KG1 (cell line): Measurements from ENCODE around the gene PLSCR1.
A peak's percentile ranks its signal among the peaks of the same experiment; 100 is the strongest.

Source experiments
- DNase-seq: peaks from one replicate; lab custom pipeline; 2025; lab: John Stamatoyannopoulos, UW

Gene PLSCR1, protein sequence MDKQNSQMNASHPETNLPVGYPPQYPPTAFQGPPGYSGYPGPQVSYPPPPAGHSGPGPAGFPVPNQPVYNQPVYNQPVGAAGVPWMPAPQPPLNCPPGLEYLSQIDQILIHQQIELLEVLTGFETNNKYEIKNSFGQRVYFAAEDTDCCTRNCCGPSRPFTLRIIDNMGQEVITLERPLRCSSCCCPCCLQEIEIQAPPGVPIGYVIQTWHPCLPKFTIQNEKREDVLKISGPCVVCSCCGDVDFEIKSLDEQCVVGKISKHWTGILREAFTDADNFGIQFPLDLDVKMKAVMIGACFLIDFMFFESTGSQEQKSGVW

DNA sequence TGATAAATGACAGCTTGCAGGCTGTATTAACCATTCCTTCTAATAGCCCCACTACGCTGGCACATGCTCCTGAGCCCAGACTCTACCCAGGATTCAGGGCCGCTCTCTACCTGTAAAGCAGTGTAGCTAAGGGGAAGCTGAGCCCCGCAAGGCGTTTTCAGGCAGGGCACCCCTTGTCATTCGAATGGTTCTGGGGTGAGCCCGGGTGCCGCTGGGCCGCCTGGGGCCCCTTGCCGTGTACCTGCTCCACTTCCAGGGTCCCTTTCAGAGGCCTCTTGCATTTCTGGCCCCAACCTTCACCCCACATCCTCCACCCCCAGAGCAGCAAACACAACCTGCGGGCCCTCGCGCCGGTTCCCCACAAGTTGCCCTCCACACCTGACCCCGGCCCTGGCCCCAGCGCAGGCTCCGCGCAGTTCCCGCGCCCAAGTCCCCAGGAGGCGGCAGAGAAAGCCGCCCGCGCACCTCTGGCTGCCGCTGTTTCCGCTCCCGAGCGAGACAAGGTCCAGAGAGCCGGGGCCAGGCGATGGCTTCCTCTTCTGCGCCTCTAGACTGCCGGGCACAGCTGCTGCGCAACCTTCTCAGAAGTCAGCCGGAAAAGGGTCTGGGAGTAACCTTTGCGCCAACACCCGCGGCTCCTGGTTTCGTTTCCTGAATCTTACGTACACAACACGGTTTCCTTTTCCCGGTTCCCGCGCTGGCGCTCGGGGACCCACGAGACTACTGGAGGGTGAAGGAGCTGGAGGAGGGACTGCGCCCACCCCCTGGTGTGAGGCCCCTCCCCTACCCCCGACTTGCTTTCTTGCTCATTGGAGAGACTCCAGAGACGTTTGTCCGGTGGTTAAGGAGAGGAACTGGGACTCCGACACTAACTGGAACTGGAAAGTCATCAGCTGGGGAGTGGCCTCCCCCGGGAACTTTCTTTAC, at the start of gene PLSCR1:
PLSCR1 (minus strand) TSS at position 606 of the 927 bp plus-strand sequence. CDS start 8,055 bp downstream, outside the sequence.
- DNase-seq: peak; percentile 93

DNA sequence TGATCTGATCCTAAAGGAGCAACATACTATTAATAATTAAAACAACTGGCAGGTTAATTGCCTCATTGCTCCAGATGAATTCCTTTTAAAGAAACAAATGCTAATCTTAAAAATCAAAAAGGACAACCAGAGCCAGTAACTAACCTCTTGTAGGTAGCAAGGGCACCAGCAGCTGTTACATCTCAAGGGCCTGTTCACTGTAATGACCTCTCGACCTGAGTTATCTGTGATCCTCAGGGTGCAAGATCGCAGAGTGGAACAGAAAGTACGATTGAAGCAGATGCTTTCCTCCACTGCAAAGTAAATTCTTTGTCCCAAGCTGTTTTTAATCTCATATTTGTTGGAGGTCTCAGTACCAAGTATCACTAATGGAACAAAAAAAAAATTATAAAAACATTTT, 49.4 kb upstream of the PLSCR1 start:
- no peak for DNase-seq

- DNase-seq: no peak
Observed at GRCh38 chr3:146590521-146590920, 46.1 kb upstream of the PLSCR1 start.

- DNase-seq: no peak
Observed at GRCh38 chr3:146589899-146590508, 45.6 kb upstream of the PLSCR1 start.

- no peak for DNase-seq
Observed at GRCh38 chr3:146585156-146585555, 40.7 kb upstream of the PLSCR1 start.

DNA sequence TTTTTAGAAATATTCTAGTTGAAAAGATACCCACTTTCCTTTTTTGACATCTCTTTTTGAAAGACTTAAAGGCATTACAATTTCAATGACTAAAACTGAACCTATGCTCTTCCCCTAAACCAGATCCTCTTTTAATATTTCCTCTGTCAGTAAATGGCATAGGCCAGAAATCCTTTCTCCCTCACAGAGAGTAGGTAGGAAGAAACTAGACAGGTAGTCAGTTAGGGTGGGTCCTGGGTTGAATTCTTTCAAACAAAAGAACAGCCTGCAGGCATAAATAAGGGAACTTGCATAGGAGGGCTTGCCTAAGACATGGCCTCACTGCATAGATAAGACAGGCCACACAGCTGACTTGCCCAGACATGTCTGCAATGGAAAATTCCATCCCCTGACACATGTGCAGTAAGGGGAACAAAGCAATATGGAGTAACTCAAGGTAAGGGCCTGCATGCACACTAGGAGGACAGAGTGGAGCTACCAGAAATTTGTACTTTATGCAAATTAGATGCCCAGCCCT, 37.6 kb upstream of the PLSCR1 start:
- no peak for DNase-seq

DNA sequence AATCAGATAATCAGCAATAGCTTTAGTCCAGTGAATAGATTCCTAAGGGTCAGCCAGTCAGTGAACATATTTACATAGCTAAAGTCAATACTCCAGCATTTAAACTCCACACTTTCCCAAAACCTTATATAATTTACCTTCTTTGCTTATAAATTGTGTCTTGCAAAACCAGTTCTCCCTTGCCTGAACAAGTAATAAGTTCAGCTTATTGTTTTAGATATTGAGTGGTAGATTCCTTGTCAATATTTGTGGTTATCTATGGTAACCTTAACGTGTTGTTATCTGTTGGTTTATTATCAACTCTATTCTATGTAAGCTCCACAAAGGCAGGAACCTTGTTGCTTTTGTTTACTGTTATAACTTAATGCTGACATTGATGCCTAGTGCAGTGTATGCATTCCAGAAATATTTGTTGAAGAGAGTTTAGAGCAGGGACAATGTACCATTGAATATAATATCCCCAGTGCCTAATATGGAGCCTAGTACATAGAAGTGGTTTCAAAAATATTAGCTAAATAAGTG, 36.7 kb upstream of the PLSCR1 start:
- no peak for DNase-seq

GRCh38 chr3:146577662-146578061, 33.3 kb upstream of the PLSCR1 start:
- peak; percentile 39 for DNase-seq

- no peak for DNase-seq
Observed at GRCh38 chr3:146575636-146576035, 31.2 kb upstream of the PLSCR1 start.

DNA sequence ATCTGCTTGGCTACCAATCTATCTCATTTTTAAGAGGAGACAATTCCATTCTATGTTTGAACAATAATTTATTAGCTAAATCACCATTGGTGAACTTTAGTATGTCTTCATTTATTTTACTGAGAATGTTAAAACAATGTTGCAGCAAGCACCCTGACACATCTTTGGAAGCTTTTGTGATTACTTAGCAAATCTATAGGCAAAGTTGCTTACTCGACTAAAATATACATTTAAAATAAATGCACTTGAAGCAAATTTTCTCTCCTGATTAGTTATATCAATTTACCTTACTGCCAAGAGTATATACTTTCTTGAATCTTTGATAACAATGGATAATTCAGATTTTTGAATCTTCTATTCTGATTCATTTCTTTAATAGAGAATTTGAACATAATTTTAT, 29.8 kb upstream of the PLSCR1 start:
- DNase-seq: no peak

GRCh38 chr3:146569314-146569713, 24.9 kb upstream of the PLSCR1 start:
- DNase-seq: no peak

- no peak for DNase-seq
Observed at GRCh38 chr3:146566138-146566537, 21.7 kb upstream of the PLSCR1 start.

DNA sequence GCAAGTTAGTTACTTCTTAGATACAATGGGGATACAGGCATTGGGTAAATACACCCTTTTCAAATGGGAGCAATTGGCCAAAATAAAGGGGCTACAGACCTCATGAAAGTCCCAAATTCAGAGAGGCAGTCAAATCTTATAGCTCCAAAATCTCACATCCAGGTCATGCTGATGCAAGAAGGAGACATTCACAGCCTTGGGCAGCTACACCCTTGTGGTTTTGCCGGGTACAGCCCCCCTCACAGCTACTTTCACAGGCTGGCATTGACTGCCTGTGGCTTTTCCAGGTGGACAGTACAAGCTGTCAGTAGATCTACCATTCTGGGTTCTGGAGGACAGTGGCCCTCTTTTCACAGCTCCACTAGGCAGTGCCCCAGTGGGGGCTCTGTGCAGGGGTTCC, 17.5 kb upstream of the PLSCR1 start:
- DNase-seq: no peak

GRCh38 chr3:146561463-146561862, 17.1 kb upstream of the PLSCR1 start:
- no peak for DNase-seq

- no peak for DNase-seq
Observed at GRCh38 chr3:146560678-146561077, 16.3 kb upstream of the PLSCR1 start.

DNA sequence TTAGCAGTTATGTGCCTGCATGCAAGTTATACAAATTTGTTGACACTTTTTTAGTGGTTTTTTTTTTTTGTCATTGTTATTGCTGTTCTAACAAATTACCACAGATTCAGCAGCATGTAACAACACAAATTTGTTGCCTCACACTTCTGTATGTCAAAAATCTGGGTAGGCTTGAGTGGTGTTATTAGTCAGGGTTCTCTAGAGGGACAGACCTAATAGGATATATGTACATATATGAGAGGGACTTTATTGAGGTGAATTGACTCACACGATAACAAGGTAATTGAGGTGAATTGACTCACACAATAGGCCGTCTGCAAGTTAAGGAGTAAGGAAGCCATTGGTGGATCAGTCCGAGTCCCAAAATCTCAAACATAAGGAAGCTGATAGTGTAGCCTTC, 15.0 kb upstream of the PLSCR1 start:
- DNase-seq: no peak

- DNase-seq: no peak
Observed at GRCh38 chr3:146558781-146559180, 14.4 kb upstream of the PLSCR1 start.

DNA sequence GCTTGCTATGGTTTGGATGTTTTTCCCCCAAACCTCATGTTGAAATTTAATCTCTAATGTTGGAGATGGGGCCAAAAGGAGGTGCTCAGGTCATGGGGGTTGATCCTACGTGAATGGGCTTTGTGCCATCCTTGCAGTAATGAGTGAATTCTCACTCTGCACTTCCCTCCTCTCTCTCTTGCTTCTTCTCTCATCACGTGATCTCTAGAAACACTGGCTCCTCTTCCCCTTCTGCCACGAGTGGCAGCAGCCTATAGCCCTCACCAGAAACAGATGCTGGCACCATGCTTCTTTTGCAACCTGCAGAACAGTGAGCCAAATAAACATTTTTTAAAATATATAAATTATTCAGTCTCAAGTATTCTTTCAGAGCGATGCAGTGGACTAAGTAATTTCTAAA, 13.3 kb upstream of the PLSCR1 start:
- DNase-seq: no peak

DNA sequence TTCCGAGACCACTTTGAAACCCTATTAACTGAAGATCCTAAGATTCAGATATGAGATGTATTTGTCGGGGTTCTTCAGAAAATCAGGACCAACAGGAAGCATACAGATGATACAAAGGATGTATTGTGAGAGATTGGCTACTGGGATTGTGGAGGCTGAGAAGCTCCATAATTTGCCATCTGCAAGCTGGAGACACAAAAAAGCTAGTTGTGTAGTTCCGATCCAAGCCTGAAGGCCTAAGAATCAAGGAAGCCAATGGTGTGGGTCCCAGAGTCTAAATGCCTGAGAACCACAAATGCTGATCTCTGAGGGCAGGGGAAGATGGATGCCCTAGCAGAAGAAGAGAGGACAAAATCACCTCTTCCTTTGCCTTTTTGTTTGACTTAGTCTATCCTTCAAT, 10.9 kb upstream of the PLSCR1 start:
- DNase-seq: no peak

DNA sequence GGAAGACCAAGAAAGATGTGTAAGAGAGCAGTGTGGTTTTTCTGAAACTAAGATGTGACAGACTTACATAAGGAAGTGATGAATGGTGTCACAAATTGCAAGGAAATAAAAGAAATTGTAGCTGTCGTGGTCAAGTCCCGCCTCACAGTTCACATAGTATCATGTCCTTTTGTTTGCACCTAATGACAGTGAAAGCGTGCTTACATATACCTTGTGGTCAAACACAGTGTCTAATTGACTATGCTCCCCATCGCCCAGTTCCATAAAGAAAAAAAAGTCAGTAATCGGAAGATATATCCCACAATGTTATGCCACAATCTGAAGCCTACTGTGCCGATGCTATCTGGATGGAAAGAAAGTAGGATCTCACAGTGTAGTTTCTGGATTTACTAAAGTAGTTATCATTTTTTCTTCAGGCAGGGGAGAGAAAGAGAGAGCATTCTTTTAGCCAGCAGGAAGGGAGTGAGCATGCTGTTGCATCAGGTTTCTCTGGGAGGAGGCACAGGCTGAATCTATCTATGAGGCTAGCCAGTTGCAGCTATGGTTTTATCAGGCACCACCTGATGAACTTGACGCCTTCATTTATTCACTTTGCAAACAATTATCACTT, 9.8 kb upstream of the PLSCR1 start:
- DNase-seq: no peak

DNA sequence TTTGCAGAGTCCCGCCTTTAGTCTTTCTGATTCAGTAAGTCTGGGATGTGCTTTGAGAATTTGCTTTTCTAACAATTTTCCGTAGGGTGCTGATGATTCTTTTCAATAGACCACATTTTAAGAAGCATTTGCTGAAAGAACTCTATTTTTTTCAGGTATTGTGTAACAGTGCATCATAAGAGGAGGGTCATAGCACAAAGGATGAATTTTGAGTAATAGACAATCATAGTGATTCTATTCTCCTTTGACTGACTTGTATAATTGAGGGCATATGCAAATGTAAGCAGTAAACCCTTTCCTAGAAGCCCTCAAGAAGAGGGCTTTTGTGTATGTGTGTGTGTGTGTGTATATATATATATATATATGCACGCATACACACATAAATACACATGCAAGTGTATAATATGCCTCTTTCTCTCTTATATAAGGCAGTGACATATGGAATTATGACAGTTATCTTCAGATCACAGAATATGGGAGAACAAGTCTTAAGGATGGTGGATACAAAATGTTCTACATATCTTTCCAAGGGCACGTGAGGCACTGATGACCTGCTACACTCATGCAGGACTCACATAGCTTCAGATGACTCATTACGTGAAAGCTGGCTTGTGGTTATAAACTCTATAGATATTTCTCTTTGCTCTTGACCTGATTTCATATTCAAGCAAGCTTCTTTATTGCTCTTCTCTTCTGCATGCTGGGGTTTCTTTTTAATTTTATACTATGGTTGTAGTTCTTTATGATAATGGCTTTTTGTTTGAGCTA, 6.5 kb upstream of the PLSCR1 start:
- DNase-seq: no peak
